ENCODE measurements around the gene OTOG.

Gene OTOG

GRCh38 chr11:17511571-17511970 is 35.5 kb upstream of the OTOG start:
- H3K4me3 ChIP-seq (ENCODE audit: low read depth, low read length): no peak overlapping the region
- no peak for TF ChIP-seq CTCF (IDR thresholded peaks at IDR 0.05; ENCODE audit: borderline replicate concordance, insufficient read depth, low read depth, low read length)

GRCh38 chr11:17512101-17512500 is 35.0 kb upstream of the OTOG start:
- no peak overlapping the region for H3K4me3 ChIP-seq (ENCODE audit: low read depth, low read length)
- TF ChIP-seq CTCF (IDR thresholded peaks at IDR 0.05; ENCODE audit: borderline replicate concordance, insufficient read depth, low read depth, low read length): no peak

- no peak for TF ChIP-seq CTCF (IDR thresholded peaks at IDR 0.05; ENCODE audit: borderline replicate concordance, insufficient read depth, low read depth, low read length)
- H3K4me3 ChIP-seq (ENCODE audit: low read depth, low read length): no peak overlapping the region
These were observed 33.2 kb upstream of the OTOG start for GRCh38 chr11:17513853-17514252.

GRCh38 chr11:17514476-17514875 is 32.6 kb upstream of the OTOG start:
- H3K4me3 ChIP-seq (ENCODE audit: low read depth, low read length): no peak overlapping the region
- TF ChIP-seq CTCF (IDR thresholded peaks at IDR 0.05; ENCODE audit: borderline replicate concordance, insufficient read depth, low read depth, low read length): no peak

GRCh38 chr11:17515443-17516176 is 31.4 kb upstream of the OTOG start:
- TF ChIP-seq CTCF (IDR thresholded peaks at IDR 0.05; ENCODE audit: borderline replicate concordance, insufficient read depth, low read depth, low read length): no peak
- no peak overlapping the region for H3K4me3 ChIP-seq (ENCODE audit: low read depth, low read length)

GRCh38 chr11:17516551-17517150 is 30.4 kb upstream of the OTOG start:
- no peak for TF ChIP-seq CTCF (IDR thresholded peaks at IDR 0.05; ENCODE audit: borderline replicate concordance, insufficient read depth, low read depth, low read length)

GRCh38 chr11:17517186-17517585 is 29.9 kb upstream of the OTOG start:
- no peak for TF ChIP-seq CTCF (IDR thresholded peaks at IDR 0.05; ENCODE audit: borderline replicate concordance, insufficient read depth, low read depth, low read length)
- no peak overlapping the region for H3K4me3 ChIP-seq (ENCODE audit: low read depth, low read length)

More at GRCh38 chr11:17516551-17517150, 30.4 kb upstream of the OTOG start:
- no peak overlapping the region for H3K4me3 ChIP-seq (ENCODE audit: low read depth, low read length)

Data from GM12875 (cell line).